HL-60 (cell line): Measurements from ENCODE around the gene ZNF593.
A peak's percentile ranks its signal among the peaks of the same experiment; 100 is the strongest.

Experiments
- DNase-seq, 2 experiments: peaks; one replicate each; pipeline ENCODE4 v3.0.0-alpha.2; 2010 to 2020; ENCODE audit warnings: low read depth in 1 of 2, low spot score in 1 of 2
- H3K27ac ChIP-seq: fragments of 250-450 bp; sonication (Bioruptor Pico); replicated peaks from 2 replicates; pipeline ENCODE4 v1.5.1; 2020; ENCODE audit warnings: mild to moderate bottlenecking, moderate library complexity
- H3K27me3 ChIP-seq: fragments of 250-450 bp; sonication (Bioruptor Pico); 2 replicates; pipeline ENCODE4 v1.5.1; 2021; ENCODE audit warnings: mild to moderate bottlenecking, moderate library complexity; ENCODE audit not compliant: insufficient read depth, poor library complexity, severe bottlenecking
- H3K4me3 ChIP-seq: replicated peaks from 2 replicates; pipeline ENCODE4 v1.5.1; 2011; ENCODE audit warnings: mild to moderate bottlenecking, control low read depth, low read length; ENCODE audit not compliant: insufficient read depth
- CTCF ChIP-seq: IDR thresholded peaks from one replicate; pipeline ENCODE4 v1.5.1; 2011; ENCODE audit warnings: low read length, control low read depth, inconsistent platforms; ENCODE audit not compliant: insufficient read depth
- GABPA ChIP-seq: IDR thresholded peaks from 2 replicates; pipeline ENCODE4 v1.6.1; 2012; ENCODE audit warnings: low read depth
- POLR2AphosphoS5 ChIP-seq: IDR thresholded peaks from 2 replicates; pipeline ENCODE4 v1.6.1; 2012; ENCODE audit warnings: low read depth
- REST ChIP-seq: IDR thresholded peaks from 2 replicates; pipeline ENCODE4 v1.6.1; 2012; ENCODE audit warnings: low read depth; ENCODE audit not compliant: insufficient replicate concordance
- SPI1 ChIP-seq: IDR thresholded peaks from 2 replicates; pipeline ENCODE4 v1.6.1; 2012; ENCODE audit warnings: low read depth, mild to moderate bottlenecking, borderline replicate concordance

The ZNF593 gene

GRCh38 chr1:26124418-26125331 is 45.0 kb upstream of the ZNF593 start:
- TF ChIP-seq REST (no peak), GABPA (no peak), POLR2AphosphoS5 (no peak), CTCF (no peak), SPI1 (no peak)
- H3K4me3 ChIP-seq, result no peak overlapping the region
- DNase-seq, result no peak
- H3K27me3 ChIP-seq, result no peaks in the 10 kb centered on the region
- H3K27ac ChIP-seq, result peak overlapping the region; percentile 90

GRCh38 chr1:26125382-26125781 is 44.3 kb upstream of the ZNF593 start:
- DNase-seq, result no peak
- Histone ChIP-seq H3K27me3 (no peaks in the 10 kb centered on the region), H3K4me3 (no peak overlapping the region), H3K27ac (peak overlapping the region; percentile 90)
- TF ChIP-seq POLR2AphosphoS5, result no peak
- TF ChIP-seq CTCF, result no peak
- no peak for TF ChIP-seq REST

- Histone ChIP-seq H3K4me3 (no peak overlapping the region), H3K27ac (peak overlapping the region; percentile 90), H3K27me3 (no peaks in the 10 kb centered on the region)
- no peak for DNase-seq
- TF ChIP-seq CTCF, result no peak
- no peak for TF ChIP-seq POLR2AphosphoS5
- no peak for TF ChIP-seq REST
- no peak for TF ChIP-seq GABPA
- TF ChIP-seq SPI1, result no peak
These were observed 43.8 kb upstream of the ZNF593 start for GRCh38 chr1:26125946-26126320.
